ENCODE results near the gene EWSR1.
"Not testable (repeated sequence)": the region's sequence is repeated elsewhere in the genome, so short reads cannot be mapped to it uniquely, and the experiment has no call there.

The EWSR1 gene

GRCh38 chr22:29231971-29232959 is 35.8 kb upstream of the EWSR1 start:
- H3K4me3 ChIP-seq (ENCODE audit: low read length), result no peak overlapping the region
- H3K9me3 ChIP-seq (ENCODE audit: low read length), result peaks cover 4% of the 10 kb centered on the region
- H3K4me1 ChIP-seq (ENCODE audit: insufficient read depth, low read length), result no peaks in the 10 kb centered on the region
- no peaks in the 10 kb centered on the region for H3K27me3 ChIP-seq (ENCODE audit: insufficient read depth, low read length)
- no peak overlapping the region for H2AFZ ChIP-seq (ENCODE audit: low read depth, low read length)
- H3K36me3 ChIP-seq (ENCODE audit: insufficient read depth, low read length), result no peaks in the 10 kb centered on the region

GRCh38 chr22:29233277-29233877 is 34.7 kb upstream of the EWSR1 start:
- H3K9me3 ChIP-seq (ENCODE audit: low read length), result peaks cover 4% of the 10 kb centered on the region
- H3K4me1 ChIP-seq (ENCODE audit: insufficient read depth, low read length), result no peaks in the 10 kb centered on the region
- no peak overlapping the region for H2AFZ ChIP-seq (ENCODE audit: low read depth, low read length)
- no peak overlapping the region for H3K4me3 ChIP-seq (ENCODE audit: low read length)
- no peaks in the 10 kb centered on the region for H3K27me3 ChIP-seq (ENCODE audit: insufficient read depth, low read length)
- H3K36me3 ChIP-seq (ENCODE audit: insufficient read depth, low read length), result no peaks in the 10 kb centered on the region

- H3K9me3 ChIP-seq (ENCODE audit: low read length); H2AFZ ChIP-seq (ENCODE audit: low read depth, low read length); H3K4me3 ChIP-seq (ENCODE audit: low read length); H3K4me1 ChIP-seq (ENCODE audit: insufficient read depth, low read length); H3K36me3 ChIP-seq (ENCODE audit: insufficient read depth, low read length); H3K27me3 ChIP-seq (ENCODE audit: insufficient read depth, low read length): not testable (repeated sequence)
Observed at GRCh38 chr22:29240481-29240880, 27.6 kb upstream of the EWSR1 start.

- no peaks in the 10 kb centered on the region for H3K4me1 ChIP-seq (ENCODE audit: insufficient read depth, low read length)
- H3K9me3 ChIP-seq (ENCODE audit: low read length), result peaks cover 10% of the 10 kb centered on the region
- H3K27me3 ChIP-seq (ENCODE audit: insufficient read depth, low read length), result no peaks in the 10 kb centered on the region
- no peak overlapping the region for H3K4me3 ChIP-seq (ENCODE audit: low read length)
- H2AFZ ChIP-seq (ENCODE audit: low read depth, low read length), result no peak overlapping the region
- H3K36me3 ChIP-seq (ENCODE audit: insufficient read depth, low read length), result no peaks in the 10 kb centered on the region
Observed at GRCh38 chr22:29243874-29244446, 24.1 kb upstream of the EWSR1 start.

- Histone ChIP-seq H3K27me3 (ENCODE audit: insufficient read depth, low read length) (no peaks in the 10 kb centered on the region), H3K36me3 (ENCODE audit: insufficient read depth, low read length) (no peaks in the 10 kb centered on the region), H2AFZ (ENCODE audit: low read depth, low read length) (no peak overlapping the region), H3K9me3 (ENCODE audit: low read length) (peaks cover 6% of the 10 kb centered on the region), H3K4me1 (ENCODE audit: insufficient read depth, low read length) (no peaks in the 10 kb centered on the region), H3K4me3 (ENCODE audit: low read length) (no peak overlapping the region)
Observed at GRCh38 chr22:29244785-29245625, 23.1 kb upstream of the EWSR1 start.

- Histone ChIP-seq H3K27me3 (ENCODE audit: insufficient read depth, low read length) (no peaks in the 10 kb centered on the region), H3K4me3 (ENCODE audit: low read length) (no peak overlapping the region), H3K9me3 (ENCODE audit: low read length) (peaks cover 6% of the 10 kb centered on the region), H2AFZ (ENCODE audit: low read depth, low read length) (no peak overlapping the region), H3K4me1 (ENCODE audit: insufficient read depth, low read length) (no peaks in the 10 kb centered on the region), H3K36me3 (ENCODE audit: insufficient read depth, low read length) (no peaks in the 10 kb centered on the region)
Observed at GRCh38 chr22:29245626-29246385, 22.3 kb upstream of the EWSR1 start.

GRCh38 chr22:29247891-29248290 is 20.2 kb upstream of the EWSR1 start:
- H3K9me3 ChIP-seq (ENCODE audit: low read length); H3K27me3 ChIP-seq (ENCODE audit: insufficient read depth, low read length); H3K4me3 ChIP-seq (ENCODE audit: low read length); H3K4me1 ChIP-seq (ENCODE audit: insufficient read depth, low read length); H3K36me3 ChIP-seq (ENCODE audit: insufficient read depth, low read length); H2AFZ ChIP-seq (ENCODE audit: low read depth, low read length): not testable (repeated sequence)

- Histone ChIP-seq H3K4me1 (ENCODE audit: insufficient read depth, low read length) (no peaks in the 10 kb centered on the region), H2AFZ (ENCODE audit: low read depth, low read length) (no peak overlapping the region), H3K36me3 (ENCODE audit: insufficient read depth, low read length) (no peaks in the 10 kb centered on the region), H3K9me3 (ENCODE audit: low read length) (no peaks in the 10 kb centered on the region), H3K27me3 (ENCODE audit: insufficient read depth, low read length) (no peaks in the 10 kb centered on the region), H3K4me3 (ENCODE audit: low read length) (no peak overlapping the region)
Observed at GRCh38 chr22:29251265-29251664, 16.8 kb upstream of the EWSR1 start.

- Histone ChIP-seq H3K36me3 (ENCODE audit: insufficient read depth, low read length) (no peaks in the 10 kb centered on the region), H2AFZ (ENCODE audit: low read depth, low read length) (no peak overlapping the region), H3K4me3 (ENCODE audit: low read length) (no peak overlapping the region), H3K4me1 (ENCODE audit: insufficient read depth, low read length) (no peaks in the 10 kb centered on the region), H3K27me3 (ENCODE audit: insufficient read depth, low read length) (no peaks in the 10 kb centered on the region), H3K9me3 (ENCODE audit: low read length) (no peaks in the 10 kb centered on the region)
Observed at GRCh38 chr22:29251981-29252911, 15.8 kb upstream of the EWSR1 start.

- H3K36me3 ChIP-seq (ENCODE audit: insufficient read depth, low read length), result no peaks in the 10 kb centered on the region
- no peak overlapping the region for H2AFZ ChIP-seq (ENCODE audit: low read depth, low read length)
- no peak overlapping the region for H3K4me3 ChIP-seq (ENCODE audit: low read length)
- no peaks in the 10 kb centered on the region for H3K27me3 ChIP-seq (ENCODE audit: insufficient read depth, low read length)
- H3K9me3 ChIP-seq (ENCODE audit: low read length), result no peaks in the 10 kb centered on the region
- no peaks in the 10 kb centered on the region for H3K4me1 ChIP-seq (ENCODE audit: insufficient read depth, low read length)
Observed at GRCh38 chr22:29253561-29254285, 14.3 kb upstream of the EWSR1 start.

GRCh38 chr22:29254286-29254660 is 13.8 kb upstream of the EWSR1 start:
- Histone ChIP-seq H3K27me3 (ENCODE audit: insufficient read depth, low read length) (no peaks in the 10 kb centered on the region), H3K36me3 (ENCODE audit: insufficient read depth, low read length) (no peaks in the 10 kb centered on the region), H3K9me3 (ENCODE audit: low read length) (no peaks in the 10 kb centered on the region)

More at GRCh38 chr22:29254286-29254660, 13.8 kb upstream of the EWSR1 start:
- H3K4me1 ChIP-seq (ENCODE audit: insufficient read depth, low read length), result no peaks in the 10 kb centered on the region
- no peak overlapping the region for H2AFZ ChIP-seq (ENCODE audit: low read depth, low read length)
- no peak overlapping the region for H3K4me3 ChIP-seq (ENCODE audit: low read length)
